Astrocyte of the cerebellum (primary cell): ENCODE data around the gene RBSN.

ENCODE experiments used
- DNase-seq: peaks from one replicate; pipeline ENCODE4 v3.0.0-alpha.2; 2011; ENCODE audit warnings: low read depth
- H3K4me3 ChIP-seq: 2 replicates; pipeline ENCODE4 v1.5.1; 2011; ENCODE audit warnings: mild to moderate bottlenecking, low read depth, low read length, moderate library complexity
- in situ Hi-C: cut with HindIII; loops from 2 replicates; pipeline ENCODE4 v1.10.0; 2017; ENCODE audit warnings: low sequenced_read_pairs
- TF ChIP-seq, protein P1 (sequence below): IDR thresholded peaks from 2 replicates; pipeline ENCODE4 v1.5.1; 2012; ENCODE audit warnings: low read length, low read depth, moderate library complexity, mild to moderate bottlenecking; ENCODE audit errors: missing control alignments

RBSN gene

DNA sequence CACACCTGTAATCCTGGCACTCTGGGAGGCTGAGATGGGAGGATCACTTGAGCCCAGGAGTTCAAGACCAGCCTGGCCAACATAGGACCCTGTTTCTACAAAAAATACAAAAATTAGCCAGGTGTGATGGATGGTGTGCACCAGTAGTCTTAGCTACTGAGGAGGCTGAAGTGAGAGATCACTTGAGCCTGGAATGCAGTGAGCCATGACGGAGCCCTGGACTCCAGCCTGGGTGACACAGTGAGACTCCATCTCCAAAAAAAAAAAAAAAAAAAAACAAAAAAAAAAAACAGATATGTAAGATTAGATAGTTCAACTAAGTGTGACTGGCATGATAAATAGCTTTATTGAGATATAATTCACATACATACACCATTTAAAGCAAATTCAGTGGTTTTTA is 9.7 kb downstream of the RBSN start:
- no peak for DNase-seq
- in situ Hi-C loops, result no loop called here
- TF ChIP-seq, protein P1, sequence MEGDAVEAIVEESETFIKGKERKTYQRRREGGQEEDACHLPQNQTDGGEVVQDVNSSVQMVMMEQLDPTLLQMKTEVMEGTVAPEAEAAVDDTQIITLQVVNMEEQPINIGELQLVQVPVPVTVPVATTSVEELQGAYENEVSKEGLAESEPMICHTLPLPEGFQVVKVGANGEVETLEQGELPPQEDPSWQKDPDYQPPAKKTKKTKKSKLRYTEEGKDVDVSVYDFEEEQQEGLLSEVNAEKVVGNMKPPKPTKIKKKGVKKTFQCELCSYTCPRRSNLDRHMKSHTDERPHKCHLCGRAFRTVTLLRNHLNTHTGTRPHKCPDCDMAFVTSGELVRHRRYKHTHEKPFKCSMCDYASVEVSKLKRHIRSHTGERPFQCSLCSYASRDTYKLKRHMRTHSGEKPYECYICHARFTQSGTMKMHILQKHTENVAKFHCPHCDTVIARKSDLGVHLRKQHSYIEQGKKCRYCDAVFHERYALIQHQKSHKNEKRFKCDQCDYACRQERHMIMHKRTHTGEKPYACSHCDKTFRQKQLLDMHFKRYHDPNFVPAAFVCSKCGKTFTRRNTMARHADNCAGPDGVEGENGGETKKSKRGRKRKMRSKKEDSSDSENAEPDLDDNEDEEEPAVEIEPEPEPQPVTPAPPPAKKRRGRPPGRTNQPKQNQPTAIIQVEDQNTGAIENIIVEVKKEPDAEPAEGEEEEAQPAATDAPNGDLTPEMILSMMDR, result no peak
- no peak overlapping the region for H3K4me3 ChIP-seq

DNA sequence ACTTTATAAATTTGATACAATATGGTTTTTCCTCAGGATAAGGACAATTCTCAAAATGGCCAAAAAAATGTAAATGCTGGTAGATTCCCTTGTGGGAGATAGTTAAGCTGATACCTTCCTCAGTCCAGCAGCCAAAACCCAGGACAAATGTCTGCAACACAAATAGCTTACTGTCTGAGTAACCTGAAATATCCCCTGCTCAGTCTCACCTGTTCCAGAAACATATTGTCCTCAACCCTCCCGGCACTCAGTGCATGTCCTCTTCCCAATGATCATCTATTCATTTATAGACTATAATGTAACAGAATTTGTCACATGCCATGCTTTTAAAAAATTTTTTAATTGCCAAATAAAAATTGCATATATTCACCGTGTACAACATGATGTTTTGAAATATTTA is 12.2 kb downstream of the RBSN start:
- in situ Hi-C loops, result no loop called here
- TF ChIP-seq, protein P1, result no peak
- DNase-seq, result no peak
- H3K4me3 ChIP-seq, result no peak overlapping the region

DNA sequence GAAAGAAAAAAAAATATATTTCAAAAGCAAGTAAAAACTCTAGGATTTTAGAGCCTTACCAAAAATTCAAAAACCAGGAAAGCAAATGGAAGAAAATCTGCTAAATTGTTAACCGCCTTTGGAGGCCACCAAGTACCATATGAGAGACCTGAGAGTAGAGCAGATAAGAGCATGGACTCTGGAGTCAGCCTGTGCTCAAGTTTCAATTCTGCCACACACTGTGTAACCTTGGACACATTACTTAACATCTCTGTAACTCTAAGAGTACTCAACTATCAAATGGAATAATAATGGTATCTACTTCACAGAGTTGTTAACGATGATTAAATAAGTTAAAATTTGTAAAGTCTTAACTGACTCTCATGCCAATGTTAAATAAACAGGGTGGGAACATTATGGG is 12.7 kb downstream of the RBSN start:
- H3K4me3 ChIP-seq, result no peak overlapping the region
- TF ChIP-seq, protein P1, result no peak
- no peak for DNase-seq
- in situ Hi-C loops, result no loop called here

DNA sequence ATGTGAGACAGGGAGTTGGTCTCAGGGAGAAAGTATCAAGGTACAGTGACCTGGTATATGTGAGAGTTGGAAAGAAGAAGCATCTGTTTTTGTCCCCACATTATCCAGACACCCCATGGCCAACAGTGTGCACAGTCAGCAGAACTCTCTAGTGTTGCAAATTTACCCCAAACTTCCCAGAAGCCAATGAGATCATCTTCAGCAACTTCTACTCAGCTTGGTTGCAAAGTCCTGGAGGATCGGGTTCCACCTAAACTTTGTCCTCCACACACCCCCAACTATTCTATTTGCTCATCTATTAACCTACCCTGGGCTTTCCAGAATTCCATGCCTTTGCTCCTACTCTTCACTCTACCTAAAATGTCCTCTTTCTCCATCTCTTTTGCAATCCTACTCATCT is 15.7 kb downstream of the RBSN start:
- in situ Hi-C loops, result no loop called here
- DNase-seq, result no peak
- TF ChIP-seq, protein P1, result no peak
- H3K4me3 ChIP-seq, result no peak overlapping the region

DNA sequence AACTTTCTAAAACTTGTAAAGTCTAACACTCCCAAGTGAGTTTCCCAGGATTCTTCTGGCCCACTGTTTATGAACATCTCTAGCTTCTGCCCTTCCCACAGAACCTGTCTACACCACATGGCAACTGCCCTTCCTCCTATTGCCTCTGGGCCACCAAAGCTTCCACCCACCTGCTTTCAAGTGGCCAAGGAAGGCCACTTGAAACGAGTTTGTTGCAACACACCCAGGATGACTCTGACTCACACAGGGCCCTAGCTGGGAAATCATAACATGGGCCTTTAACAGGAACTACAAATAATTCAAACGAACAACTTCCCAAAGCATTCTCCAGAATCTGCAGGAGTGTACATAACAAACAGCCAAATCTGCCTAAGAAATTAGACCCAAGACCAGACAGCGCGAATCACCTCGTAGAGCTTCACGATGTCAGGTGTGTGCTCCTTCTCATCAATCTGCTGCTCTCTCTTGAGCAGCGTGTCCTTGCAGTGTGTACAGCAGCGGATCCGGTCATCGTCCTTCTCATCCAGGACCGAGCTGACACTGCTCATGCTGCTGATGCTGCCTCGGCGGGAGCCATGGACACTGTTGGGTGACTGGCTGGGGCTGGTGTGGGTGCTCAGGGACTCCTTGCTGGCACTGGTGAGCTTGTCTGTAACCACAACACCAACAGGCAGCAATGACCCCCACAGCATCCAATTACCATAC is 16.8 kb downstream of the RBSN start:
- no peak overlapping the region for H3K4me3 ChIP-seq
- TF ChIP-seq, protein P1, result no peak
- in situ Hi-C loops, result no loop called here
- DNase-seq, result no peak

DNA sequence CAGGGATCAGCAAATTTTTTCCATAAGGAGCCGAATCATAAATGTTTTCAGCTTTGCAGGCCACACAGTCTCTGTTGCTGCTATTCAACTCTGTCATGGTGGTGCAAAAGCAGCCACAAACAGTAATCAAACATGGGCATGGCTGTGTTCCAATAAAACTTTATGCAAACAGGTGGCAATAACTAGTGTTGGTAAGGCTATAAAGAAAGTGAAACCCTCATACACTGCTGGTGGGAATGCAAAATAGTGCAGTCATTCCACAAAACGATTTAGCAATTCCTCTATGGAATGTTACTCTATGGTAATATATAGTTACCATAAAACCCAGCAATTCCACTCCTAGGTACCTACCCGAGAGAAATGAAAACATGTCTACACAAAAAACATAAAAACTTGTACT is 19.9 kb downstream of the RBSN start:
- H3K4me3 ChIP-seq, result no peak overlapping the region
- in situ Hi-C loops, result no loop called here
- TF ChIP-seq, protein P1, result no peak
- no peak for DNase-seq

DNA sequence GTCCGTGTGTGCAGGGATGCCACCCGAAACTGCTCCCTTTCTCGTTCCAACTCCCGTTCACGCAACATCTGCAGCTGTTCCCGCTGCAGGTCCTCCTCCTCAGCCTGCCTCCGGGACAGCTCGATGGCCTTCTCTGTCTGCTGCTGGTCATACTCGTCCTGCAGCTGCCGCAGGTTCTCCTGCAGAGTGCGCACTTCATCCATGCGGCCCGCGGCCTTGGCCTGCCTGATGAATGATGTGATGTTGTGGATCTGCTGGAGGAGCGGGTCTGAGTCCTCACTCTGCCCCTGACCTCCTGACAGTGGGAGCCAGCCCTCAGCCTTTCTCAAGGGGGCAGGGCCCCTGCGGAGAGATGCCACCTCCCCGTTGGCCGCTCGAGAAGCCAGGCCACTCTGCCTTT is 24.4 kb downstream of the RBSN start:
- DNase-seq, result no peak
- in situ Hi-C loops, result no loop called here
- H3K4me3 ChIP-seq, result no peak overlapping the region
- TF ChIP-seq, protein P1, result no peak
